RKO (cell line): ENCODE measurements around the gene RAMP1.

Experiments
- DNase-seq: peaks from one replicate; pipeline ENCODE4 v3.0.0-alpha.2; 2016; ENCODE audit warnings: low spot score

RAMP1 gene

GRCh38 chr2:237876951-237877491 lies 17.6 kb downstream of the RAMP1 start:
- DNase-seq, result no peak

- no peak for DNase-seq
Observed at GRCh38 chr2:237877576-237878307, 18.3 kb downstream of the RAMP1 start.

- no peak for DNase-seq
Observed at GRCh38 chr2:237878321-237879057, 19.1 kb downstream of the RAMP1 start.

- DNase-seq, result no peak
Observed at GRCh38 chr2:237879058-237879430, 19.6 kb downstream of the RAMP1 start.

GRCh38 chr2:237879991-237880560 lies 20.7 kb downstream of the RAMP1 start:
- DNase-seq, result no peak

- no peak for DNase-seq
Observed at GRCh38 chr2:237882510-237883481, 23.4 kb downstream of the RAMP1 start.

GRCh38 chr2:237883951-237884446 lies 24.6 kb downstream of the RAMP1 start:
- no peak for DNase-seq

- DNase-seq, result no peak
Observed at GRCh38 chr2:237884681-237885080, 25.3 kb downstream of the RAMP1 start.

GRCh38 chr2:237885111-237885930 lies 25.9 kb downstream of the RAMP1 start:
- DNase-seq, result no peak

- no peak for DNase-seq
Observed at GRCh38 chr2:237885931-237886684, 26.7 kb downstream of the RAMP1 start.

- no peak for DNase-seq
Observed at GRCh38 chr2:237886685-237887481, 27.5 kb downstream of the RAMP1 start.

- DNase-seq, result no peak
Observed at GRCh38 chr2:237888389-237888788, 29.0 kb downstream of the RAMP1 start.

- no peak for DNase-seq
Observed at GRCh38 chr2:237889016-237889415, 29.6 kb downstream of the RAMP1 start.

GRCh38 chr2:237889811-237890210 lies 30.4 kb downstream of the RAMP1 start:
- no peak for DNase-seq

GRCh38 chr2:237892478-237892877 lies 33.1 kb downstream of the RAMP1 start:
- no peak for DNase-seq

GRCh38 chr2:237892984-237893595 lies 33.7 kb downstream of the RAMP1 start:
- DNase-seq, result no peak

GRCh38 chr2:237894396-237894979 lies 35.1 kb downstream of the RAMP1 start:
- DNase-seq, result no peak

GRCh38 chr2:237894986-237895543 lies 35.6 kb downstream of the RAMP1 start:
- DNase-seq, result no peak
